Effector memory CD8-positive, alpha-beta T cell (primary cell): Measurements from ENCODE around the gene LAMA3.

Experiments used
- ATAC-seq: fragments of 150-1000 bp; cut with Tn5 transposase; replicated peaks from 2 replicates; pipeline ENCODE4 v1.10.0; 2021; ENCODE audit warnings: mild to moderate bottlenecking, moderate library complexity
- DNase-seq, 3 experiments: peaks; one replicate each; pipeline ENCODE4 v3.0.0; 2021
- H3K27ac Mint-ChIP-seq, 2 donors: one replicate each; pipeline ENCODE4 v1.8.0; 2022; ENCODE audit warnings: mild to moderate bottlenecking in 2 of 2, mixed read lengths in 2 of 2, moderate library complexity in 2 of 2
- H3K27me3 Mint-ChIP-seq, 2 donors: one replicate each; pipeline ENCODE4 v1.8.0; 2022; ENCODE audit warnings: mixed read lengths in 2 of 2
- H3K36me3 Mint-ChIP-seq: one replicate; pipeline ENCODE4 v1.8.0; 2022; ENCODE audit warnings: mild to moderate bottlenecking, moderate library complexity, mixed read lengths; ENCODE audit not compliant: insufficient read depth
- H3K4me1 Mint-ChIP-seq, 2 donors: one replicate each; pipeline ENCODE4 v1.8.0; 2022; ENCODE audit warnings: low read depth in 2 of 2, mixed read lengths in 2 of 2
- H3K4me3 Mint-ChIP-seq, 2 donors: one replicate each; pipeline ENCODE4 v1.8.0; 2022; ENCODE audit warnings: mild to moderate bottlenecking in 2 of 2, mixed read lengths in 2 of 2, moderate library complexity in 2 of 2
- H3K9me3 Mint-ChIP-seq, 2 donors: one replicate each; pipeline ENCODE4 v1.8.0; 2022; ENCODE audit warnings: mixed read lengths in 2 of 2
- total RNA-seq, 9 experiments: gene quantifications; one replicate each; lab custom pipeline; 2026; lab: John Stamatoyannopoulos, UW

LAMA3 gene, protein sequence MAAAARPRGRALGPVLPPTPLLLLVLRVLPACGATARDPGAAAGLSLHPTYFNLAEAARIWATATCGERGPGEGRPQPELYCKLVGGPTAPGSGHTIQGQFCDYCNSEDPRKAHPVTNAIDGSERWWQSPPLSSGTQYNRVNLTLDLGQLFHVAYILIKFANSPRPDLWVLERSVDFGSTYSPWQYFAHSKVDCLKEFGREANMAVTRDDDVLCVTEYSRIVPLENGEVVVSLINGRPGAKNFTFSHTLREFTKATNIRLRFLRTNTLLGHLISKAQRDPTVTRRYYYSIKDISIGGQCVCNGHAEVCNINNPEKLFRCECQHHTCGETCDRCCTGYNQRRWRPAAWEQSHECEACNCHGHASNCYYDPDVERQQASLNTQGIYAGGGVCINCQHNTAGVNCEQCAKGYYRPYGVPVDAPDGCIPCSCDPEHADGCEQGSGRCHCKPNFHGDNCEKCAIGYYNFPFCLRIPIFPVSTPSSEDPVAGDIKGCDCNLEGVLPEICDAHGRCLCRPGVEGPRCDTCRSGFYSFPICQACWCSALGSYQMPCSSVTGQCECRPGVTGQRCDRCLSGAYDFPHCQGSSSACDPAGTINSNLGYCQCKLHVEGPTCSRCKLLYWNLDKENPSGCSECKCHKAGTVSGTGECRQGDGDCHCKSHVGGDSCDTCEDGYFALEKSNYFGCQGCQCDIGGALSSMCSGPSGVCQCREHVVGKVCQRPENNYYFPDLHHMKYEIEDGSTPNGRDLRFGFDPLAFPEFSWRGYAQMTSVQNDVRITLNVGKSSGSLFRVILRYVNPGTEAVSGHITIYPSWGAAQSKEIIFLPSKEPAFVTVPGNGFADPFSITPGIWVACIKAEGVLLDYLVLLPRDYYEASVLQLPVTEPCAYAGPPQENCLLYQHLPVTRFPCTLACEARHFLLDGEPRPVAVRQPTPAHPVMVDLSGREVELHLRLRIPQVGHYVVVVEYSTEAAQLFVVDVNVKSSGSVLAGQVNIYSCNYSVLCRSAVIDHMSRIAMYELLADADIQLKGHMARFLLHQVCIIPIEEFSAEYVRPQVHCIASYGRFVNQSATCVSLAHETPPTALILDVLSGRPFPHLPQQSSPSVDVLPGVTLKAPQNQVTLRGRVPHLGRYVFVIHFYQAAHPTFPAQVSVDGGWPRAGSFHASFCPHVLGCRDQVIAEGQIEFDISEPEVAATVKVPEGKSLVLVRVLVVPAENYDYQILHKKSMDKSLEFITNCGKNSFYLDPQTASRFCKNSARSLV (N-terminal part only)
- total RNA-seq = 0 to 3.5 (median 0.39) reads per million in 9 experiments

DNA sequence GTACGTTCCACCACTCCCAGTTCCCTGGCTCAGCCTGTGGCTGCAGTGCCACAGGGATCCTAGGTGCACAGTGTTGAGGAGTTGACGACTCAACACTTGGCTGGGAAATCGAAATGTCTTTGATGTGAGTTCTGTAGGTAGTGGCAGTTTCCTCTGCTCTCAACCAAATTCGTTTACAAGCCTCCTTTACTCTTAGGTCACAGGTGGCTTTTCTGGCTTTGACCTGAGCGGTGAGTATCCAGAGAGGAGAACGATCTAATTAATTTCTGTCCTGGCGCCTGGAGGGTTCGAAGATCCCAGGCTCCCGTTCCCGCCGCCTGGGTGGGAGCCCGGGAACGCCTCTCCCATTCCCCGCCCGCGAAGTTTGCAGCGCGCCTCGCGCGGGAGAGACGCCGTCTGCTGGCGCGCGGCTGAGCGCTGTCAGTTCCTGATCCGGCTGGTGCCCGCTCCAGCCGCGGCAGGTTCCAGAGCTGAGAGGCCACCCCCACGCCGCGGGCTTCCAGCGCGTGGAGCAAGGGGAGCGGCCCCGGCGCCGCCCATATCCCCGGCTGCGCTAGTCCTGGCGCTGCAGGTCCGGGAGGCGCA, at the start of gene LAMA3:
Gene LAMA3 (plus strand): TSS at position 423 of the 585 bp plus-strand sequence. CDS start 231 bp downstream, outside the sequence.
- DNase-seq (peak in 2 of 3 experiments; percentile 11 to 15), ATAC-seq (peak; percentile 81)
- Mint-ChIP-seq H3K9me3 (no peaks in the 10 kb centered on the region), H3K4me1 (peaks cover 3 to 10% of the 10 kb centered on the region in 2 donors), H3K36me3 (no peaks in the 10 kb centered on the region), H3K27ac (no peak within 1 kb of the TSS), H3K4me3 (peak within 1 kb of the TSS; percentile 57 to 68), H3K27me3 (peaks cover 69 to 73% of the 10 kb centered on the region in 2 donors)

- H3K4me1 Mint-ChIP-seq = no peaks in the 10 kb centered on the region
- H3K4me3 Mint-ChIP-seq = no peak overlapping the region
- ATAC-seq (no peak), DNase-seq (no peak)
- H3K9me3 Mint-ChIP-seq = no peaks in the 10 kb centered on the region
- no peaks in the 10 kb centered on the region for H3K36me3 Mint-ChIP-seq
- H3K27ac Mint-ChIP-seq = no peak overlapping the region
- peaks cover 5 to 31% of the 10 kb centered on the region in 2 donors for H3K27me3 Mint-ChIP-seq
Measured at GRCh38 chr18:23640052-23640451, 49.2 kb upstream of the LAMA3 start.

DNA sequence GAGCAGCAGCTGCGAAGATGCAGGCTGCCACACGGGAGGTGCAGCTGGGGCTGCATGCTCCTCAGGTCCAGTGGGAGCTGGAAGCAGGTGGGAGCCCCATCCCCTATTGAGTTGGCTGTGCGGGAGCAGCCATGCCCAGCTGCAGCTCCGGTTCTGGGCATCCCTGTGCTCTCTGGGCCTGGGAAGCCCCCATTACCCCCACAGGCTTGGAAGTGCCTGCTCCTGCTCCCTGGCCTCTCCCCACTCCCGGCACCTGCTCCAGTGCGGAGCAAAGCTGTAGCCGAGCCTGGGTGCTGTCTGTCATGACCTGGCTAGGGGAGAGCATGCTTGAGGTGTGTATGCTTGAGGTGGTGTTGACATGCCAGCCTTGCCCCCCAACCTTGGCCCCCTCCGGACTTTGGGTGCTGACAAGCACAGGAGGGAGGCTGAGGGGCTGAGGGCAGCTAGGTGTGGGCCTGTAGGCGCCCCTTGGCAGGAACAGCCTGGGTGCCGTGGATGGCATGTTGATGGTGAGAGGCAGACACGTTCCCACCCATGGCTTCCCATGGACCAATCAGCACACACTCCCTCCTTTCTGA, 48.0 kb upstream of the LAMA3 start:
- DNase-seq (no peak), ATAC-seq (no peak)
- peaks cover 5 to 27% of the 10 kb centered on the region in 2 donors for H3K27me3 Mint-ChIP-seq
- no peaks in the 10 kb centered on the region for H3K9me3 Mint-ChIP-seq
- no peak overlapping the region for H3K4me3 Mint-ChIP-seq
- no peaks in the 10 kb centered on the region for H3K36me3 Mint-ChIP-seq
- H3K27ac Mint-ChIP-seq = no peak overlapping the region
- no peaks in the 10 kb centered on the region for H3K4me1 Mint-ChIP-seq

DNA sequence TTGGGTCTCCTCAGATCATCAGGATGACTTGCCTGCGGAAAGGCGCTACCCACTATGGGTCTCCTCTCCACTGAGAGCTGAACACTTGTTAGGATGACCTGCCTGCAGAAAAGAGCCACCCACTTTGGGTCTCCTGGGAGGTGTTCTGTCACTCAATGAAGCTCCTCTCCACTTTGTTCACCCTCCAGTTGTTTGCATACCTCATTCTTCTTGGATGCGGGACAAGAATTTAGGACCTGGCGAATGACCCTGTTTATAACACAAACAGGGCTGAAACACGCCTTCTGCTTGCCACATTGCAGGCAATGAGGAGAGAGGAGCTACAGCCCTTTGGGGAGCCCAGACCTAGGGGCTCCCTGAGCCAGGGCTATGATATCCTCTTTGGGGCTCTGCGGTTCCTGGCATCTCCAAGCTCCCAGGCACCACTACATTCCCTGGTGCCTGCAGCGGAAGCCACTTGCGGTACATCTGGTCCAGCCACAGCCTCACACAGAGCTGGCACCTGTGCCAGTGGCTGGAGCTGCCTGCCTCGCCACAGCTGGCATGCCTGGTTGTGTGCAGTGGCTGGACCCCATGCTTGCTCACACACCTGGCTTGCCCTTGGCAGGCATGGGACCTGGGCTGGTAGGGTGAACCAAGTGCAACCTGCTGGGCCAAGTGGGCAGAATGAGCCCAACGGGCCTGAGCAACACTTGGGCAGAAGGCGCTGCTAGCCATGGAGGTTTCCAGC, 47.2 kb upstream of the LAMA3 start:
- no peaks in the 10 kb centered on the region for H3K9me3 Mint-ChIP-seq

GRCh38 chr18:23643815-23644490, 45.3 kb upstream of the LAMA3 start:
- H3K27me3 Mint-ChIP-seq = peaks cover 8 to 40% of the 10 kb centered on the region in 2 donors
- H3K4me3 Mint-ChIP-seq = no peak overlapping the region
- H3K4me1 Mint-ChIP-seq = no peaks in the 10 kb centered on the region
- no peaks in the 10 kb centered on the region for H3K36me3 Mint-ChIP-seq
- H3K9me3 Mint-ChIP-seq = no peaks in the 10 kb centered on the region
- DNase-seq (no peak), ATAC-seq (no peak)
- no peak overlapping the region for H3K27ac Mint-ChIP-seq

More for the DNA sequence above, 47.2 kb upstream of the LAMA3 start:
- DNase-seq (no peak), ATAC-seq (no peak)
- Mint-ChIP-seq H3K27ac (no peak overlapping the region), H3K4me1 (no peaks in the 10 kb centered on the region), H3K4me3 (no peak overlapping the region), H3K27me3 (peaks cover 5 to 27% of the 10 kb centered on the region in 2 donors), H3K36me3 (no peaks in the 10 kb centered on the region)

DNA sequence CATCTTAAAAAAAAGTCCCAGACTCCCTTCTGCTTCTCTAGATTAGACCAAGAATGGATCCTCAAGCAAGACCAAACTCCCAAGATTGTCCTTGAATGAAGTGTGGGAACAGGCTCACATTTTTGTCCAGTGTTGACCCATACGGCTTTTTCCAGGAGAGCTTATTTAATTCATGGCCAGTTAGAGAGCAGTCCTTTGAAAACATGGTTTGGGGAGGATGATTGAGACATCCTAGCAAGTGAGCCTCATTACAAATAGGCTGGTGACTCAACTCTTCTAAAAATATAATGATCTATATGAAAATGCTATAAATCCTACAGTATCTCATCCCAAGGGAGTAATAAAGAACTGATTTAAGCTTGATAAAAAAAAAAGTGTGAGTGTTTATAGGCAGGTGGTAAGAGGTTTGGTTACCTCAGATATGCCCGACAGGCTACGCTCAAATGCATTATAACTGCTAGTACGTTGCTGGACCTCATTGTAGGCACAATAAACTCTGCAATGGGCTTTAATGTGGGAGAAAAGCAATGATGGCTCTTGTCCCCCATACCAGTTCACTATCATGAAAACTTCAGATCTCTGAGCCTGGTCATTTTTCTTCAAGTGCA, 43.6 kb upstream of the LAMA3 start:
- no peak overlapping the region for H3K27ac Mint-ChIP-seq
- peaks cover 8 to 44% of the 10 kb centered on the region in 2 donors for H3K27me3 Mint-ChIP-seq
- no peak overlapping the region for H3K4me3 Mint-ChIP-seq
- ATAC-seq = no peak
- no peaks in the 10 kb centered on the region for H3K4me1 Mint-ChIP-seq
- no peaks in the 10 kb centered on the region for H3K9me3 Mint-ChIP-seq
- no peak for DNase-seq
- H3K36me3 Mint-ChIP-seq = no peaks in the 10 kb centered on the region

GRCh38 chr18:23646282-23646681, 43.0 kb upstream of the LAMA3 start:
- H3K4me1 Mint-ChIP-seq = no peaks in the 10 kb centered on the region
- no peak for ATAC-seq

GRCh38 chr18:23648456-23648855, 40.8 kb upstream of the LAMA3 start:
- no peaks in the 10 kb centered on the region for H3K36me3 Mint-ChIP-seq
- no peak for DNase-seq
- H3K4me1 Mint-ChIP-seq = no peaks in the 10 kb centered on the region
- no peak for ATAC-seq
- no peaks in the 10 kb centered on the region for H3K9me3 Mint-ChIP-seq
- no peak overlapping the region for H3K4me3 Mint-ChIP-seq
- peaks cover 8 to 49% of the 10 kb centered on the region in 2 donors for H3K27me3 Mint-ChIP-seq
- no peak overlapping the region for H3K27ac Mint-ChIP-seq

More at GRCh38 chr18:23646282-23646681, 43.0 kb upstream of the LAMA3 start:
- Mint-ChIP-seq H3K9me3 (no peaks in the 10 kb centered on the region), H3K4me3 (no peak overlapping the region), H3K27me3 (peaks cover 8 to 44% of the 10 kb centered on the region in 2 donors), H3K27ac (no peak overlapping the region), H3K36me3 (no peaks in the 10 kb centered on the region)
- DNase-seq = no peak

DNA sequence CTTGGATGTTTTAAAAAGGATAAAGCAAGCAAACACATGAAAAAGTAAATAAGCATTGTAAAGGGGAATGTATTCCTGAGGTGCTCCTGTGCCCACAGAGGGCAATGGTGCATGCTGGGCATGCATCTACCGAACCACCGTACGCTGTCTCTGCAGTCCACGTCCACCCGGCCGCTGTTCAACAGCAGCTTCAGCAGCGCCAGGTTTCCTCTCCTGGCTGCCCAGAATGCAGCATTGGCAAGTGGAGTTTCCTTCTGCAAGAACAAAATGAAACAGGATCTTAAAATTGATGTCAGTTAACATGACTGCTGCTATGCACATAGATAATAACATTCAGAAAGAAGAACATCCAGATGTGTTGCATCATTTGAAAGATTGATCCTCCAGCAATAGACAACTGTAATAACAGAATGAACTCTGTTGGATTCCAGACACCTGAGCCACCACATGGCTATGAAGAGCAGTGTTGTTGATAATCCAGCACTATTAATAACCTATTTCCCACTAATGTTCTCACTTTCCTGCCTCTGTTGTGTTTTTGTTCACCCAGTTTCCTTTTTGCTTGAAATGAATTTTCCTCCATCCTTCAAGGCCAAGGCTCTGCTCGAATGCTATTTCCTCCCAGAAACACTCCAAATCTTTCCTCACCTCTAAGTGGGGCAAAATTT, 40.2 kb upstream of the LAMA3 start:
- H3K27me3 Mint-ChIP-seq = peaks cover 8 to 49% of the 10 kb centered on the region in 2 donors
- ATAC-seq (no peak), DNase-seq (no peak)
- H3K4me3 Mint-ChIP-seq = no peak overlapping the region
- H3K27ac Mint-ChIP-seq = no peak overlapping the region
- no peaks in the 10 kb centered on the region for H3K4me1 Mint-ChIP-seq
- no peaks in the 10 kb centered on the region for H3K36me3 Mint-ChIP-seq
- H3K9me3 Mint-ChIP-seq = no peaks in the 10 kb centered on the region

DNA sequence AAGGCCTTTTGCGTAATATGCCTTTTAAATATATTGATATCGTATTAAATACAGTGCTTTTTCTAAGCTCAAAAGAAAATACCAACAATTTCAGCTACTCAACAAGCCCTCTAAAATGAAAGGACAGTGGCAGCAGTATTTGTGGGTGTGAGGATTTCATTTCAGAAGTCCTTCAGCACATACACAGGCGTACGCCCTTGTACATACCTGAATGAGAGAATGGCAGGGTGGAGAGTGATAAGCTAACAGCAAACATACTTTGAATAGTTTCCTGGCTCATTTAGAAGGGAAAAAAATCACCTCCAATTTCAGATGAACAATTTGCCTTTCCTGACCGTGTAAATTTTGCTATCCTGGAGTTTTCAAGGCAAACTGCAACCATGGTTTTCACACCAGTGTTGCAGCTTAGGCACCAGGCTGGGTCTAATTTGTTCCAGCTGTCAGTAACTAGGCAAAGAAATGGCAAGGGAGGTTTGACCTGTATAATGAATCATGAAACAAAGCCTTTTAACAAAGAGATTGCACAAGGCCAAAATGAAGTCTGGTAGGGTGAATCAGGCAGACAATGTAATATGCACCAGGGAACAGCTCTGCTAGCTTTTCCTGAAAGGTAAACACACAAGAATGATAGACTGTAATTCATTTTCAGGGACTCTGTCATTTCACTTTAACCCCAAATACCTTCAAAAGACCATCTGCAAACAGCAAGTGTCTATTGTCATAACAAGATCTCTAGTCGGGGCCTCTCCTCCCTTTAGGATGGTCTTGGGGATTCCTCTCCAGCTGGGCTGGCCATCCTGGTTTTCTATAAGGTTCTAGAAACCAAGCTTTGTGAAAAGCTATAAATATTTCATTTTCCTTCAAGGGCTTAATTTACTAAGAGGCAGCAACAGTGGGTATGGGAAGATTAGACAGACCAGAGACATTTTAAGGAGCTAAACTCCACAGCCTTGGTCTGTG, 38.0 kb upstream of the LAMA3 start:
- no peak for ATAC-seq
- Mint-ChIP-seq H3K36me3 (no peaks in the 10 kb centered on the region), H3K27me3 (peaks cover 8 to 41% of the 10 kb centered on the region in 2 donors), H3K4me3 (no peak overlapping the region), H3K9me3 (no peaks in the 10 kb centered on the region), H3K4me1 (no peaks in the 10 kb centered on the region), H3K27ac (no peak overlapping the region)
- DNase-seq = no peak
